HG03280 (cell line): ENCODE data around the gene TOM1L2.
"Not testable (repeated sequence)": the region's sequence is repeated elsewhere in the genome, so short reads cannot be mapped to it uniquely, and the experiment has no call there.

Experiments
- ATAC-seq: cut with Tn5 transposase; IDR thresholded peaks from one replicate; pipeline ENCODE4 v1.9.1; 2021; ENCODE audit warnings: mild to moderate bottlenecking, moderate library complexity; ENCODE audit not compliant: unreplicated experiment

TOM1L2 gene

GRCh38 chr17:17995887-17996286 lies 23.7 kb upstream of the TOM1L2 start:
- not testable (repeated sequence) for ATAC-seq

- ATAC-seq: no peak
These were observed 22.3 kb upstream of the TOM1L2 start for GRCh38 chr17:17994271-17995069.

- ATAC-seq: no peak
These were observed 21.7 kb upstream of the TOM1L2 start for GRCh38 chr17:17993852-17994251.

- no peak for ATAC-seq
These were observed 21.2 kb upstream of the TOM1L2 start for GRCh38 chr17:17993366-17993765.

- ATAC-seq: no peak
These were observed 18.1 kb upstream of the TOM1L2 start for GRCh38 chr17:17990282-17990681.

- no peak for ATAC-seq
These were observed 17.4 kb upstream of the TOM1L2 start for GRCh38 chr17:17989618-17990017.

GRCh38 chr17:17989081-17989480 lies 16.9 kb upstream of the TOM1L2 start:
- no peak for ATAC-seq

GRCh38 chr17:17988427-17988945 lies 16.3 kb upstream of the TOM1L2 start:
- ATAC-seq: no peak

- no peak for ATAC-seq
These were observed 15.7 kb upstream of the TOM1L2 start for GRCh38 chr17:17987901-17988300.

GRCh38 chr17:17987187-17987896 lies 15.1 kb upstream of the TOM1L2 start:
- ATAC-seq: no peak

GRCh38 chr17:17985555-17985954 lies 13.4 kb upstream of the TOM1L2 start:
- ATAC-seq: no peak

GRCh38 chr17:17985153-17985552 lies 13.0 kb upstream of the TOM1L2 start:
- no peak for ATAC-seq

- ATAC-seq: no peak
These were observed 11.6 kb upstream of the TOM1L2 start for GRCh38 chr17:17983776-17984175.

GRCh38 chr17:17983376-17983775 lies 11.2 kb upstream of the TOM1L2 start:
- ATAC-seq: no peak

- no peak for ATAC-seq
These were observed 10.6 kb upstream of the TOM1L2 start for GRCh38 chr17:17982801-17983200.

GRCh38 chr17:17981330-17981729 lies 9.1 kb upstream of the TOM1L2 start:
- no peak for ATAC-seq

- ATAC-seq: no peak
These were observed 7.6 kb upstream of the TOM1L2 start for GRCh38 chr17:17979778-17980177.

- ATAC-seq: no peak
These were observed 6.6 kb upstream of the TOM1L2 start for GRCh38 chr17:17978481-17979424.

- ATAC-seq: no peak
These were observed 4.9 kb upstream of the TOM1L2 start for GRCh38 chr17:17976931-17977570.

GRCh38 chr17:17975436-17975835 lies 3.2 kb upstream of the TOM1L2 start:
- no peak for ATAC-seq

- no peak for ATAC-seq
These were observed 703 bp upstream of the TOM1L2 start for GRCh38 chr17:17972952-17973254.
